HepG2 (cell line): ENCODE data around the gene DLL4. TPM values are rescaled to one million over a fixed set of nuclear protein-coding genes. Genes with fewer than 3 reads are reported as not detected.

Source experiments
- ARID5B ChIP-seq: IDR thresholded peaks from 2 replicates; pipeline ENCODE4 v1.4.0; 2020; ENCODE audit warnings: mild to moderate bottlenecking, missing genetic modification reagents
- CTCF ChIP-seq: sonication (generic); formaldehyde crosslinking; IDR thresholded peaks from 2 replicates; pipeline ENCODE4 v1.5.0; 2020; ENCODE audit warnings: mild to moderate bottlenecking, missing genetic modification reagents, moderate library complexity
- EEA1 ChIP-seq: sonication (generic); formaldehyde crosslinking; IDR thresholded peaks from 2 replicates; pipeline ENCODE4 v1.5.1; 2020; ENCODE audit warnings: mild to moderate bottlenecking, missing genetic modification reagents, borderline replicate concordance
- EED ChIP-seq: sonication (generic); formaldehyde crosslinking; IDR thresholded peaks from 2 replicates; pipeline ENCODE4 v1.5.0; 2020; ENCODE audit warnings: mild to moderate bottlenecking, missing genetic modification reagents
- HNRNPL ChIP-seq: fragments of 200-400 bp; formaldehyde crosslinking; IDR thresholded peaks from 2 replicates; pipeline ENCODE4 v1.6.1; 2017; ENCODE audit warnings: mild to moderate bottlenecking, low read depth, low read length
- HNRNPLL ChIP-seq: fragments of 200-400 bp; formaldehyde crosslinking; IDR thresholded peaks from 2 replicates; pipeline ENCODE4 v1.6.1; 2017; ENCODE audit warnings: mild to moderate bottlenecking, low read depth, low read length; ENCODE audit not compliant: poor library complexity, severe bottlenecking
- HOXA3 ChIP-seq: sonication (generic); formaldehyde crosslinking; IDR thresholded peaks from 2 replicates; pipeline ENCODE4 v1.5.0; 2020; ENCODE audit warnings: missing genetic modification reagents
- IRF1 ChIP-seq: sonication (generic); formaldehyde crosslinking; IDR thresholded peaks from 2 replicates; pipeline ENCODE4 v1.4.0; 2020; ENCODE audit warnings: low read depth, mild to moderate bottlenecking, missing genetic modification reagents
- MEIS1 ChIP-seq: sonication (generic); formaldehyde crosslinking; IDR thresholded peaks from 2 replicates; pipeline ENCODE4 v1.9.0; 2021; ENCODE audit warnings: mild to moderate bottlenecking, missing genetic modification reagents, moderate library complexity, borderline replicate concordance
- SAP130 ChIP-seq: IDR thresholded peaks from 2 replicates; pipeline ENCODE4 v1.6.1; 2016; ENCODE audit warnings: low read depth
- TBX2 ChIP-seq: sonication (generic); formaldehyde crosslinking; IDR thresholded peaks from 2 replicates; pipeline ENCODE4 v1.5.0; 2020; ENCODE audit warnings: missing genetic modification reagents, mild to moderate bottlenecking, borderline replicate concordance
- ZBTB49 ChIP-seq: sonication (generic); formaldehyde crosslinking; IDR thresholded peaks from 2 replicates; pipeline ENCODE4 v1.4.0; 2020; ENCODE audit warnings: missing genetic modification reagents, borderline replicate concordance
- ZNF205 ChIP-seq: IDR thresholded peaks from 2 replicates; pipeline ENCODE4 v1.6.1; 2018; ENCODE audit warnings: missing biosample characterization, missing genetic modification reagents
- ZNF260 ChIP-seq: sonication (generic); formaldehyde crosslinking; IDR thresholded peaks from 2 replicates; pipeline ENCODE4 v1.4.0; 2020; ENCODE audit warnings: missing genetic modification reagents, low read depth, mild to moderate bottlenecking, borderline replicate concordance
- ZNF580 ChIP-seq: IDR thresholded peaks from 2 replicates; pipeline ENCODE4 v1.6.1; 2016; ENCODE audit warnings: low read depth, borderline replicate concordance
- ZNF652 ChIP-seq: IDR thresholded peaks from 2 replicates; pipeline ENCODE4 v1.6.1; 2016; ENCODE audit warnings: low read depth, borderline replicate concordance
- polyA plus RNA-seq, 8 experiments: library from polyadenylated mRNA; depleted of rRNA in 3 of 8; stranded (reverse) in 7 of 8; unstranded in 1 of 8; fragments of >200 nt; fragmentation: Illumina TruSeq in 4 of 8; extraction: Trizol in 4 of 8; gene quantifications; 2 replicates each; pipeline versions ENCODE4 v1.2.1 to v1.2.3, GENCODE V29; 2011 to 2016; ENCODE audit warnings: low read depth in 4 of 8, missing spikeins in 1 of 8, mixed read lengths in 1 of 8; ENCODE audit not compliant: insufficient read depth in 1 of 8
- total RNA-seq, 5 experiments: library from RNA; depleted of rRNA; stranded (reverse); fragments of >200 nt; fragmentation: Illumina TruSeq; extraction: Trizol; gene quantifications; 2 replicates each; pipeline ENCODE4 v1.2.3, GENCODE V29; 2016; ENCODE audit warnings: low read depth in 1 of 5

The DLL4 gene
- total and polyA plus RNA-seq, 2 of the 13 experiments (the other 11 are each of a cell fraction or from before 2014, with no cell fraction given): 0.20 to 0.25 TPM

- TF ChIP-seq ARID5B (peak; percentile 37; the same call in 1 of the 2 replicates), SAP130 (no peak), ZNF580 (CRISPR knock-in tag) (no peak), ZNF652 (CRISPR knock-in tag) (peak; percentile 36; the same call in 1 of the 2 replicates), MEIS1 (CRISPR knock-in tag) (no peak), ZBTB49 (no peak), EEA1 (CRISPR knock-in tag) (0 out of 2 replicates have a peak, but pooled peaks have one; percentile 17), IRF1 (CRISPR knock-in tag) (no peak), CTCF (CRISPR knock-in tag) (0 out of 2 replicates have a peak, but pooled peaks have one; percentile 1), ZNF205 (CRISPR knock-in tag) (no peak), EED (CRISPR knock-in tag) (0 out of 2 replicates have a peak, but pooled peaks have one; percentile 32), TBX2 (CRISPR knock-in tag) (peak; percentile 63), HNRNPL (0 out of 2 replicates have a peak, but pooled peaks have one; percentile 29), ZNF260 (CRISPR knock-in tag) (no peak), HOXA3 (CRISPR knock-in tag) (peak; percentile 49), HNRNPLL (no peak)
Observed at GRCh38 chr15:40936709-40937666, 7.8 kb downstream of the DLL4 start (continued).
